ENCODE results near the gene PTGFRN. TPM values are rescaled to one million over a fixed set of nuclear protein-coding genes. Genes with fewer than 3 reads are reported as not detected.
"Not testable (repeated sequence)": the region's sequence is repeated elsewhere in the genome, so short reads cannot be mapped to it uniquely, and the experiment has no call there.

PTGFRN gene
- total RNA-seq, 1 donor from 2014 or later: 111 TPM

GRCh38 chr1:116968724-116969123, 59.0 kb downstream of the PTGFRN start:
- H3K9me3 ChIP-seq (replicated peaks): no peaks in the 10 kb centered on the region
- DNase-seq: no peak
- TF ChIP-seq, protein P1, sequence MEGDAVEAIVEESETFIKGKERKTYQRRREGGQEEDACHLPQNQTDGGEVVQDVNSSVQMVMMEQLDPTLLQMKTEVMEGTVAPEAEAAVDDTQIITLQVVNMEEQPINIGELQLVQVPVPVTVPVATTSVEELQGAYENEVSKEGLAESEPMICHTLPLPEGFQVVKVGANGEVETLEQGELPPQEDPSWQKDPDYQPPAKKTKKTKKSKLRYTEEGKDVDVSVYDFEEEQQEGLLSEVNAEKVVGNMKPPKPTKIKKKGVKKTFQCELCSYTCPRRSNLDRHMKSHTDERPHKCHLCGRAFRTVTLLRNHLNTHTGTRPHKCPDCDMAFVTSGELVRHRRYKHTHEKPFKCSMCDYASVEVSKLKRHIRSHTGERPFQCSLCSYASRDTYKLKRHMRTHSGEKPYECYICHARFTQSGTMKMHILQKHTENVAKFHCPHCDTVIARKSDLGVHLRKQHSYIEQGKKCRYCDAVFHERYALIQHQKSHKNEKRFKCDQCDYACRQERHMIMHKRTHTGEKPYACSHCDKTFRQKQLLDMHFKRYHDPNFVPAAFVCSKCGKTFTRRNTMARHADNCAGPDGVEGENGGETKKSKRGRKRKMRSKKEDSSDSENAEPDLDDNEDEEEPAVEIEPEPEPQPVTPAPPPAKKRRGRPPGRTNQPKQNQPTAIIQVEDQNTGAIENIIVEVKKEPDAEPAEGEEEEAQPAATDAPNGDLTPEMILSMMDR (IDR thresholded peaks at IDR 0.05; ENCODE audit: borderline replicate concordance): no peak
- no peak overlapping the region for H3K27ac ChIP-seq (replicated peaks)
- H3K4me3 ChIP-seq: no peak overlapping the region
- intact Hi-C loops (cut with micrococcal nuclease): no loop called here
- peaks cover 24% of the 10 kb centered on the region for H3K4me1 ChIP-seq
- H3K36me3 ChIP-seq: peaks cover 36% of the 10 kb centered on the region
- H3K27me3 ChIP-seq (ENCODE audit: low read depth): no peaks in the 10 kb centered on the region

DNA sequence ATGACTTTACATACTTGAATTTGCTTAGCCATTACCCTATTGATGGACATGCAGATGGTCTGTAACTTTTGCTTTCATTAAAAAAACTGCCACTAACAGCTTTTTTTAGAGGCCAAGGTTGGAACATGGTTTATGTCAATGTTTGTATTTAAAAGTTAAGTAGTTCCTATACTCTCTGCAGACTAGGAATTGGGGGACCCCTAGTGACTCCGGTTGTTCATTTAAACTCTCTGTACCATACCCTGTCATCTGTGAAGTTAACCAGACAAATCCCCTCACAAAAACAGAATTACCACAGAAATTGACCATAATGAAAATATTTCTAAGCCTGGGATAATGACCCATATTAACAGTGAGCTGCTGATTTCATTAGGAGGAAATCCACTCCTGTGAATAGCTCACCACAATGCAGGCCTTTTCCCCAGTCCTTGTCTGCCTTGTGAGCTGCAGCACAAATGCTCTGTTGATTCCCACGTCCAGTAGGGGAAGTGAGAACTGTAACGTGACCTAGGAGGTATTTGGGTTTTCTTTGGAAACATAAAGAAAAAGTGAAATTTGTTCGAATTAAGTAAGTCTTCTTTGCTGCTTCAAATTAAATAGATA, 61.6 kb downstream of the PTGFRN start:
- H3K4me1 ChIP-seq: peaks cover 24% of the 10 kb centered on the region
- peaks cover 31% of the 10 kb centered on the region for H3K36me3 ChIP-seq
- H3K27ac ChIP-seq (replicated peaks): peak overlapping the region; percentile 38
- intact Hi-C loops (cut with micrococcal nuclease): no loop called here
- no peaks in the 10 kb centered on the region for H3K27me3 ChIP-seq (ENCODE audit: low read depth)
- no peak for DNase-seq
- TF ChIP-seq, protein P1 (IDR thresholded peaks at IDR 0.05; ENCODE audit: borderline replicate concordance): no peak
- H3K9me3 ChIP-seq (replicated peaks): no peaks in the 10 kb centered on the region
- H3K4me3 ChIP-seq: no peak overlapping the region

GRCh38 chr1:116971965-116972673, 62.4 kb downstream of the PTGFRN start:
- peak overlapping the region; percentile 38 for H3K27ac ChIP-seq (replicated peaks)
- H3K9me3 ChIP-seq (replicated peaks): no peaks in the 10 kb centered on the region
- intact Hi-C loops (cut with micrococcal nuclease): no loop called here

GRCh38 chr1:116972674-116973030, 62.9 kb downstream of the PTGFRN start:
- no peaks in the 10 kb centered on the region for H3K27me3 ChIP-seq (ENCODE audit: low read depth)
- peaks cover 19% of the 10 kb centered on the region for H3K36me3 ChIP-seq
- H3K4me1 ChIP-seq: peaks cover 24% of the 10 kb centered on the region
- H3K9me3 ChIP-seq (replicated peaks): no peaks in the 10 kb centered on the region
- TF ChIP-seq, protein P1 (IDR thresholded peaks at IDR 0.05; ENCODE audit: borderline replicate concordance): no peak
- H3K4me3 ChIP-seq: no peak overlapping the region
- intact Hi-C loops (cut with micrococcal nuclease): no loop called here
- no peak for DNase-seq
- peak overlapping the region; percentile 38 for H3K27ac ChIP-seq (replicated peaks)

More at GRCh38 chr1:116971965-116972673, 62.4 kb downstream of the PTGFRN start:
- Histone ChIP-seq H3K4me1 (peaks cover 24% of the 10 kb centered on the region), H3K4me3 (no peak overlapping the region), H3K27me3 (ENCODE audit: low read depth) (no peaks in the 10 kb centered on the region), H3K36me3 (peaks cover 23% of the 10 kb centered on the region)
- TF ChIP-seq, protein P1 (IDR thresholded peaks at IDR 0.05; ENCODE audit: borderline replicate concordance): no peak
- no peak for DNase-seq

DNA sequence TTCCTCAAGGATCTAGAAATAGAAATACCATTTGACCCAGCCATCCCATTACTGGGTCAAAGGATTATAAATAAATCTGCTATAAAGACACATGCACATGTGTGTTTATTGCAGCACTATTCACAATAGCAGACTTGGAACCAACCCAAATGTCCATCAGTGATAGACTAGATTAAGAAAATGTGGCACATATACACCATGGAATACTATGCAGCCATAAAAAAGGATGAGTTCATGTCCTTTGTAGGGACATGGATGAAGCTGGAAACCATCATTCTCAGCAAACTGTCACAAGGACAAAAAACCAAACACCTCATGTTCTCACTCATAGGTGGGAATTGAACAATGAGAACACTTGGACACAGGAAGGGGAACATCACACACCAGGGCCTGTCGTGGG, 70.6 kb downstream of the PTGFRN start:
- H3K27me3 ChIP-seq (ENCODE audit: low read depth); DNase-seq; H3K4me3 ChIP-seq; H3K36me3 ChIP-seq; H3K9me3 ChIP-seq (replicated peaks); intact Hi-C loops (cut with micrococcal nuclease); H3K27ac ChIP-seq (replicated peaks): not testable (repeated sequence)
- H3K4me1 ChIP-seq: peaks cover 29% of the 10 kb centered on the region

- no peak for DNase-seq
- Histone ChIP-seq H3K4me1 (peaks cover 29% of the 10 kb centered on the region), H3K4me3 (no peak overlapping the region), H3K36me3 (no peaks in the 10 kb centered on the region), H3K27ac (replicated peaks) (no peak overlapping the region), H3K9me3 (replicated peaks) (no peaks in the 10 kb centered on the region), H3K27me3 (ENCODE audit: low read depth) (no peaks in the 10 kb centered on the region)
- TF ChIP-seq, protein P1 (IDR thresholded peaks at IDR 0.05; ENCODE audit: borderline replicate concordance): no peak
- intact Hi-C loops (cut with micrococcal nuclease): no loop called here
These were observed 71.9 kb downstream of the PTGFRN start for GRCh38 chr1:116981521-116982037.
